GM19468 (cell line): ENCODE results near the gene FSTL4.

Experiments used
- ATAC-seq: cut with Tn5 transposase; IDR thresholded peaks from one replicate; pipeline ENCODE4 v1.9.1; 2021; ENCODE audit warnings: mild to moderate bottlenecking, moderate library complexity, moderate number of reproducible peaks; ENCODE audit not compliant: unreplicated experiment; ENCODE audit errors: extremely low read depth

The FSTL4 gene

GRCh38 chr5:133377736-133378135 lies 234.6 kb downstream of the FSTL4 start:
- no peak for ATAC-seq

GRCh38 chr5:133376986-133377385 lies 235.4 kb downstream of the FSTL4 start:
- ATAC-seq = no peak

DNA sequence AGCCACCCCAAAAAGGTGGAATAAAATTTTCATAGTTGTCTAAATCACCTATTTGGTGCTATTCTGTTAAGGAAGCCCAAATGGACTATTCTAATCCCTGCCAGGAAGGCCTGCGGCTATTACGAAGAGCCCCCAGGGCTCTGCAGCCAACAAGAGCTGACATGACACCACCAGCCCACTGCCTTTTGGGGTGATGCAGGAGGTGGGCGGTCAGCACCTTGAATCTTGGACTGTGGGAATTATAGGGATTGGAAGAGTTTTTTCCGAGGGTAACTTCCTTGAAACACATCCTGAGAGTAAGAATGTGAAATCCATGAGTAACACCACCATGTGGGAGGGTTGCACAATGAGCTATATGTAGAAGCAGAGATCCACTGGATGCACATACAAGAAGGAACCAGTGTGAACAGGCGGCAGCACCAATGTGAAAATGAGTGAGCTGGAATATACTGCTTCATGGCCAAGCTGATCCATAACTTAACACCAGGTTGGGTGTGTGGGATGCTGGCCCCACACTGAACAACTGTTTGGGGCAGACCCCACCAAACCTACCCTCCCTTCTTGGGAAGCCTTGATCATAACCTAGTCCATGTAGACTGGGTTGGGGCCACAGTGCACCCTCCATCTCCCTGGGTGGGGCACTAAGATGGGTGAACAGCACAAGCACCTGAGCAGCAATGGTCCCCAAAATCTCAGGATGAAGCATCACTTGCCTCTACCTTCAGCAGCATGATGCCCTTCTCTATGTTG lies 239.0 kb downstream of the FSTL4 start:
- ATAC-seq = no peak

DNA sequence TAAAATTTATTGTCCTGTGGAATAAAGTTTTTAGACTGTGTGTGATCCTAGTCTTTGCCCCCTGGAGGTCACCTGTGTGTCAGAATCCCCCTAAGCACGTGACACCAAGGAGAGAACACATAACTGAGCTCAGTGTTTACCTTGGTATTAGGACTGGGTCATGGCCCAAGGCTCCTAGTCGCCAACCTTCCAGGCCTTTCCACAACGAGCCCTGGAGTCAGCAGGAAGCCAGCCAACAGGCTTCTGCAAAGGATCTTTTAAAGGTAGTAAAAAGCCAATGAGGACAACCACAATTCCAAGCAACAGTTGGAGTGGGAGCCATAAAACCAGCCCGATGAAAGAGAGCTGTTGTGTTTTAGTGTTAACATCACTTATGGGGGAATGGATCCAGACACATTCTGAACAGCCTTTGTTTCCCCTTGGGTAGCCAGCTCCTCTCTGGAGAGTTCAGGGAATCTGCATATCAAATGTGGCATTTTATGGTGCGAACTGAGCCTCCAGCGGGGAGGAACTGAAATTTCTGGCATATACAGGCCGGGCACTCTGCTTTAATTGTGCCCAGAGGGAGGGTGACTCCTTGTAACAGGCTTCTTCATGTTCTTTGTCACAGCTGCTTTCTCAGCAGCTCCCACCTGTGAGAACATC lies 239.9 kb downstream of the FSTL4 start:
- no peak for ATAC-seq

- no peak for ATAC-seq
Observed at GRCh38 chr5:133371371-133372155, 240.8 kb downstream of the FSTL4 start.

GRCh38 chr5:133370904-133371303 lies 241.4 kb downstream of the FSTL4 start:
- ATAC-seq = no peak

- no peak for ATAC-seq
Observed at GRCh38 chr5:133370036-133370831, 242.1 kb downstream of the FSTL4 start.

GRCh38 chr5:133368916-133369783 lies 243.2 kb downstream of the FSTL4 start:
- ATAC-seq = no peak

DNA sequence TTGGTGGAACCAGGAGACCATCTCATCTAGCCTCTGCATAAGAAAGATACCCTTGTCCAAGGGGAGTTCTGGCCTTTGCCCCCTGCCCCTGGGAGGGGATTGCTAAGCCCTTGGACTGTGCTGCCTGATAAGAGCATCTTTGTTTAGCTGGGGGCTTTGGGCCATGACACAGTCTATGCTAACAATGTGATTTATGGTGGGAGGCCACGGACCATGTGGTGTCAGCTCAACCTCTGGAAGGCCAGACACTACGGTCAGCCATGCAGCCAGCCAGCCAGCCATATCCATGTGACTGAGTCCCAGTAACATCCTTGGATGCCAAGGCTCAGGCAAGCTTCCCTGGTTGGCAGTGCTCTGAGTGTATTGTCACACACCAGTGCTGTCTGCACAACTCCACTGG lies 244.4 kb downstream of the FSTL4 start:
- ATAC-seq = no peak

GRCh38 chr5:133367071-133367786 lies 245.1 kb downstream of the FSTL4 start:
- ATAC-seq = no peak

- ATAC-seq = no peak
Observed at GRCh38 chr5:133366438-133366837, 245.9 kb downstream of the FSTL4 start.

GRCh38 chr5:133365738-133366137 lies 246.6 kb downstream of the FSTL4 start:
- no peak for ATAC-seq

GRCh38 chr5:133364936-133365707 lies 247.2 kb downstream of the FSTL4 start:
- ATAC-seq = no peak

DNA sequence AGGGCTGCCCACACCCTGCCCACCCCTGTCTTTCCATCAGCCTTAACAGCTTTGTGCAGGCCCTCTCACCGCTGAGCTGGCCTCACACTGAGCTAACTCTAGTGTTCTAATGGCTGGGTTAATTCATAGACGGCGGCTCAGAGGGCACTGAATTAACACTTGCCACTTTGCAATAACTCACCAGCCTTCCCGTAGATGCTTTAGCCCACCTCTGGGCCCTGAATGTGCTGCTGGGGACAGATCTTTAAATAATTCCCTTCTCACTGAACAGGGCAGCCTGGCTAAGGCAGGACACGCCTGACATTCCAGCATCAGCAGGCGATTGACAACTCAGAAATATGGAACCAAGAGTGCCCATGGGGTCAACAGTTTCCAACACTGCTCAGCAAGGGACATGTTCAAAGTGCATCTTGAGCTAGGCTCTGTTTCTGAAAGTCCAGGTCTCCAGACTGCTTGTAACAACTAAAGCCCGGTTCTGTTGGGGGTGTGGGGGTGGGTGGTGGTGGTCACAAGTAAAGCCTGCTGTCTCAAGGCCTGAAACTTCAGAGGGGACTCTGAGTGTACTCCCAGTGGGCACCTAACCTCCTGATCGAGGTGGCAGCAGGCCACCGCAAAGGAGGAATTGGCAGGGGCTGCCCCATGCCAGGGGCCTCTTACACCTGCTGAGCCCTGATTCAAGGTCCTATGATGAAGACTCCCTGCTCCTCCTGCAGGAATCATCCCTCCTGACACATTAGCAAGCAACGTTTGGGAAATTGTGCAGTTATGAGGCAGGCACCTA lies 248.3 kb downstream of the FSTL4 start:
- ATAC-seq = no peak

DNA sequence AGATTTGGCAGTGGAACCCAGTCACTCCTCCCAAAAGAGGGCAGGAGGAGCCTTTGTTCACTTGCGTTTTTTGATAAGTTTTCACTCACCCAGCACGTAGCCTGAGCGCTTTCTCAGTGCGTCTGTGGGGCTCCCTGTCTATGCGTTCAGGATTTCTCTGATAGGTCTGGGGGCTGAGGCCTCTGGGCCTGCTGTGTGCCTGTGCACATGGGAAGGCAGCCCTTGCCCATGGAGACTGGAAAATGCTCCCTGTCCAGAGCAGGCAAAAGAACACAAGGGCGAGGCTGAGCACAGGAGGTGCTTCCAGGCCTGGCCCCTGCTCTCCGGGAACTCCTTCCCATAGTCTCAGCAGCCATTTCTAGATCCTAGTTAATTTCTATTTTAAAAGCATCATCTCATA lies 249.9 kb downstream of the FSTL4 start:
- no peak for ATAC-seq

DNA sequence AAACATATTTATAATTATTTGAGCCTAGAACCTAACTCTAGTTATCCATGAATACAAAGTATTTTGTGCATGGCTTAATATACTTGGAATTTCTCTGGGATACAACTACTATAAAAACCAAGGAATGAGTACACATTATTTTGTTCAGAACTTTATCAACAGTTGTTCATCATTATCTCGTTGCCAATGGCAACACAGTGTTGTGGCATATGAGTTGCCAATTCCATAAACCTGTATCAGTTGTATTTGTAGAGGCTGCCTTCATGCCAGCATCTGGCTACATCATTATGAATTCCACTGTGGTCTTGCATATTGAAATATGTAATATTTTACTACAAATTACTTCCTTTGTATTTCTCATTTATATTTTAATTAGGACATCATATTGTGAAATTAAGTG lies 250.4 kb downstream of the FSTL4 start:
- ATAC-seq = no peak

- no peak for ATAC-seq
Observed at GRCh38 chr5:133360693-133361472, 251.5 kb downstream of the FSTL4 start.
